HEK293T (cell line): Measurements from ENCODE around the gene SOX15.
A peak's percentile ranks its signal among the peaks of the same experiment; 100 is the strongest.

ENCODE experiments used
- CTCF ChIA-PET: fragments of 350-600 bp; formaldehyde crosslinking; extraction: SDS; loops from one replicate; lab custom pipeline; 2021; ENCODE audit warnings: antibody characterized with exemption, inconsistent platforms; lab: Yijun Ruan, JAX
- POLR2A ChIA-PET: fragments of 350-600 bp; formaldehyde crosslinking; extraction: SDS; loops from one replicate; lab custom pipeline; 2020; ENCODE audit warnings: antibody characterized with exemption, inconsistent platforms; lab: Yijun Ruan, JAX
- DNase-seq: peaks from one replicate; pipeline ENCODE4 v3.0.0; 2012; ENCODE audit warnings: mixed read lengths; ENCODE audit errors: extremely low spot score
- ARNT ChIP-seq: fragments of 450-650 bp; IDR thresholded peaks from 2 replicates; pipeline ENCODE4 v1.6.1; 2017; ENCODE audit warnings: mild to moderate bottlenecking
- BHLHE40 ChIP-seq: fragments of 450-650 bp; IDR thresholded peaks from 2 replicates; pipeline ENCODE4 v1.6.1; 2016; ENCODE audit warnings: mild to moderate bottlenecking, moderate library complexity, borderline replicate concordance
- CTBP1 ChIP-seq: fragments of 450-650 bp; IDR thresholded peaks from 2 replicates; pipeline ENCODE4 v1.6.1; 2016; ENCODE audit warnings: borderline replicate concordance
- ELF4 ChIP-seq: fragments of 450-650 bp; IDR thresholded peaks from 2 replicates; pipeline ENCODE4 v1.6.1; 2017; ENCODE audit warnings: antibody characterized with exemption
- FOXA1 ChIP-seq: fragments of 450-650 bp; IDR thresholded peaks from 2 replicates; pipeline ENCODE4 v1.6.1; 2016; ENCODE audit warnings: mild to moderate bottlenecking
- FOXK2 ChIP-seq: fragments of 450-650 bp; IDR thresholded peaks from 2 replicates; pipeline ENCODE4 v1.6.1; 2016; ENCODE audit warnings: mild to moderate bottlenecking
- FOXM1 ChIP-seq: fragments of 450-650 bp; IDR thresholded peaks from 2 replicates; pipeline ENCODE4 v1.6.1; 2017; ENCODE audit warnings: mild to moderate bottlenecking, borderline replicate concordance
- HDGF ChIP-seq: fragments of 450-650 bp; IDR thresholded peaks from 2 replicates; pipeline ENCODE4 v1.6.1; 2017; ENCODE audit warnings: antibody characterized with exemption, borderline replicate concordance
- L3MBTL2 ChIP-seq: fragments of 450-650 bp; conservative IDR thresholded peaks from 2 replicates; pipeline ENCODE4 v1.6.1; 2016; ENCODE audit warnings: mild to moderate bottlenecking
- LEF1 ChIP-seq: fragments of 450-650 bp; IDR thresholded peaks from 2 replicates; pipeline ENCODE4 v1.6.1; 2017; ENCODE audit warnings: mild to moderate bottlenecking, borderline replicate concordance
- NFRKB ChIP-seq: fragments of 450-650 bp; IDR thresholded peaks from 2 replicates; pipeline ENCODE4 v1.6.1; 2016; ENCODE audit warnings: mild to moderate bottlenecking, moderate library complexity
- PKNOX1 ChIP-seq: fragments of 450-650 bp; IDR thresholded peaks from 2 replicates; pipeline ENCODE4 v1.6.1; 2016
- SP1 ChIP-seq: fragments of 450-650 bp; IDR thresholded peaks from 2 replicates; pipeline ENCODE4 v1.6.1; 2017
- SUZ12 ChIP-seq: fragments of 450-650 bp; IDR thresholded peaks from 2 replicates; pipeline ENCODE4 v1.6.1; 2016; ENCODE audit warnings: mild to moderate bottlenecking
- TARDBP ChIP-seq: fragments of 450-650 bp; IDR thresholded peaks from 2 replicates; pipeline ENCODE4 v1.6.1; 2016
- ZNF384 ChIP-seq: fragments of 450-650 bp; IDR thresholded peaks from 2 replicates; pipeline ENCODE4 v1.6.1; 2016

The SOX15 gene

GRCh38 chr17:7614425-7615264 is 24.8 kb upstream of the SOX15 start, which contains the start of gene FXR2:
FXR2 (minus strand) TSS chr17:7614897; CDS start chr17:7614532, 365 bp downstream.
- ChIA-PET CTCF (interaction anchor here (0.6 to 1.5 kb wide), 8 partner anchors 12 to 834 kb away, joined by 3 to 6 read pairs (median 4); partner anchors contain the start of genes TP53 and WRAP53), POLR2A (interaction anchor here (0.6 to 4.4 kb wide), 15 partner anchors 10 to 102 kb away, joined by 3 to 40 read pairs (median 5); partner anchors contain the start of genes ATP1B2, DNAH2, MPDU1 and SAT2)

GRCh38 chr17:7613769-7614424 is 24.0 kb upstream of the SOX15 start:
- DNase-seq: no peak
- POLR2A ChIA-PET: interaction anchor here (0.6 to 4.4 kb wide), 9 partner anchors 11 to 73 kb away, joined by 4 to 40 read pairs (median 7); partner anchors contain the start of genes MPDU1, SAT2, TP53 and WRAP53
- CTCF ChIA-PET: interaction anchor here (1.0 kb wide), 1 partner anchor 19 kb away, joined by 4 read pairs; no protein-coding TSS in a partner anchor
- TF ChIP-seq ZNF384 (no peak), CTBP1 (no peak), SP1 (no peak), FOXA1 (no peak), ARNT (no peak), L3MBTL2 (peak; percentile 38), FOXM1 (no peak)

More at GRCh38 chr17:7614425-7615264, 24.8 kb upstream of the SOX15 start, which contains the start of gene FXR2:
- no peak for TF ChIP-seq ZNF384
- no peak for TF ChIP-seq FOXK2
- no peak for TF ChIP-seq CTBP1
- no peak for TF ChIP-seq L3MBTL2
- no peak for TF ChIP-seq TARDBP
- TF ChIP-seq LEF1: no peak
- TF ChIP-seq PKNOX1: no peak
- no peak for TF ChIP-seq BHLHE40
- TF ChIP-seq FOXA1: no peak
- no peak for TF ChIP-seq SP1
- no peak for TF ChIP-seq FOXM1
- TF ChIP-seq NFRKB: no peak
- peak; percentile 99 for DNase-seq

- ChIA-PET CTCF (no interaction called here), POLR2A (interaction anchor here (0.5 to 4.4 kb wide), 3 partner anchors 28 to 75 kb away, joined by 3 to 40 read pairs (median 32); partner anchors contain the start of genes MPDU1, TP53 and WRAP53)
- no peak for DNase-seq
- no peak for TF ChIP-seq SP1
- no peak for TF ChIP-seq TARDBP
- no peak for TF ChIP-seq LEF1
- TF ChIP-seq SUZ12: no peak
- no peak for TF ChIP-seq L3MBTL2
- no peak for TF ChIP-seq BHLHE40
- no peak for TF ChIP-seq FOXA1
- no peak for TF ChIP-seq FOXM1
- TF ChIP-seq ZNF384: no peak
- no peak for TF ChIP-seq PKNOX1
- TF ChIP-seq NFRKB: no peak
- TF ChIP-seq ELF4: no peak
Measured at GRCh38 chr17:7612294-7612640, 22.4 kb upstream of the SOX15 start.

- no peak for DNase-seq
- no peak for TF ChIP-seq CTBP1
- TF ChIP-seq HDGF: no peak
- TF ChIP-seq SP1: no peak
- no peak for TF ChIP-seq BHLHE40
- no peak for TF ChIP-seq ZNF384
- TF ChIP-seq ELF4: no peak
- no peak for TF ChIP-seq NFRKB
- TF ChIP-seq ARNT: no peak
- TF ChIP-seq FOXA1: no peak
- TF ChIP-seq LEF1: no peak
- no peak for TF ChIP-seq L3MBTL2
- TF ChIP-seq FOXK2: no peak
- no peak for TF ChIP-seq SUZ12
- TF ChIP-seq PKNOX1: no peak
- no peak for TF ChIP-seq TARDBP
- TF ChIP-seq FOXM1: no peak
- ChIA-PET POLR2A (interaction anchor here (3.9 to 4.4 kb wide), 2 partner anchors 27 to 76 kb away, joined by 32 to 40 read pairs; partner anchors contain the start of genes MPDU1, TP53 and WRAP53), CTCF (no interaction called here)
Measured at GRCh38 chr17:7611635-7612293, 21.9 kb upstream of the SOX15 start.

GRCh38 chr17:7610641-7611040 is 20.7 kb upstream of the SOX15 start:
- ChIA-PET POLR2A (no interaction called here), CTCF (no interaction called here)
- TF ChIP-seq ARNT (no peak), NFRKB (no peak), SP1 (no peak), PKNOX1 (no peak), FOXA1 (no peak), CTBP1 (no peak), HDGF (no peak), SUZ12 (no peak)

More at GRCh38 chr17:7610641-7611040, 20.7 kb upstream of the SOX15 start:
- no peak for DNase-seq
